Ishikawa (cell line): Measurements from ENCODE around the gene LEPROT.

Source experiments
- CEBPB ChIP-seq: IDR thresholded peaks from 2 replicates; pipeline ENCODE4 v1.6.1; 2012
- CREB1 ChIP-seq: IDR thresholded peaks from 2 replicates; pipeline ENCODE4 v1.6.1; 2012; ENCODE audit warnings: low read depth
- EGR1 ChIP-seq: IDR thresholded peaks from 2 replicates; pipeline ENCODE4 v1.6.1; 2012
- EP300 ChIP-seq: IDR thresholded peaks from 2 replicates; pipeline ENCODE4 v1.6.1; 2012; ENCODE audit warnings: borderline replicate concordance
- FOXM1 ChIP-seq: IDR thresholded peaks from 2 replicates; pipeline ENCODE4 v1.6.1; 2012; ENCODE audit warnings: low read depth, borderline replicate concordance
- NFIC ChIP-seq: IDR thresholded peaks from 2 replicates; pipeline ENCODE4 v1.6.1; 2012
- RAD21 ChIP-seq: IDR thresholded peaks from 2 replicates; pipeline ENCODE4 v1.6.1; 2012; ENCODE audit warnings: low read depth
- TAF1 ChIP-seq: IDR thresholded peaks from 2 replicates; pipeline ENCODE4 v1.6.1; 2012; ENCODE audit warnings: low read depth, mild to moderate bottlenecking
- TCF12 ChIP-seq: IDR thresholded peaks from 2 replicates; pipeline ENCODE4 v1.6.1; 2012; ENCODE audit warnings: low read depth
- TEAD4 ChIP-seq: IDR thresholded peaks from 2 replicates; pipeline ENCODE4 v1.6.1; 2012
- YY1 ChIP-seq: IDR thresholded peaks from 2 replicates; pipeline ENCODE4 v1.6.1; 2012; ENCODE audit warnings: low read depth
- ZBTB7A ChIP-seq: IDR thresholded peaks from 2 replicates; pipeline ENCODE4 v1.6.1; 2012; ENCODE audit warnings: low read depth
- TF ChIP-seq, protein P1 (sequence below): IDR thresholded peaks from 2 replicates; pipeline ENCODE4 v1.6.1; 2012; ENCODE audit warnings: low read depth, mild to moderate bottlenecking
- TF ChIP-seq, protein P2 (sequence below): IDR thresholded peaks from 2 replicates; pipeline ENCODE4 v1.6.1; 2012
- TF ChIP-seq, protein P3 (sequence below): IDR thresholded peaks from 2 replicates; pipeline ENCODE4 v1.6.1; 2012

LEPROT gene

GRCh38 chr1:65416767-65417166 lies 3.7 kb upstream of the LEPROT start:
- no peak for TF ChIP-seq NFIC
- TF ChIP-seq, protein P1, sequence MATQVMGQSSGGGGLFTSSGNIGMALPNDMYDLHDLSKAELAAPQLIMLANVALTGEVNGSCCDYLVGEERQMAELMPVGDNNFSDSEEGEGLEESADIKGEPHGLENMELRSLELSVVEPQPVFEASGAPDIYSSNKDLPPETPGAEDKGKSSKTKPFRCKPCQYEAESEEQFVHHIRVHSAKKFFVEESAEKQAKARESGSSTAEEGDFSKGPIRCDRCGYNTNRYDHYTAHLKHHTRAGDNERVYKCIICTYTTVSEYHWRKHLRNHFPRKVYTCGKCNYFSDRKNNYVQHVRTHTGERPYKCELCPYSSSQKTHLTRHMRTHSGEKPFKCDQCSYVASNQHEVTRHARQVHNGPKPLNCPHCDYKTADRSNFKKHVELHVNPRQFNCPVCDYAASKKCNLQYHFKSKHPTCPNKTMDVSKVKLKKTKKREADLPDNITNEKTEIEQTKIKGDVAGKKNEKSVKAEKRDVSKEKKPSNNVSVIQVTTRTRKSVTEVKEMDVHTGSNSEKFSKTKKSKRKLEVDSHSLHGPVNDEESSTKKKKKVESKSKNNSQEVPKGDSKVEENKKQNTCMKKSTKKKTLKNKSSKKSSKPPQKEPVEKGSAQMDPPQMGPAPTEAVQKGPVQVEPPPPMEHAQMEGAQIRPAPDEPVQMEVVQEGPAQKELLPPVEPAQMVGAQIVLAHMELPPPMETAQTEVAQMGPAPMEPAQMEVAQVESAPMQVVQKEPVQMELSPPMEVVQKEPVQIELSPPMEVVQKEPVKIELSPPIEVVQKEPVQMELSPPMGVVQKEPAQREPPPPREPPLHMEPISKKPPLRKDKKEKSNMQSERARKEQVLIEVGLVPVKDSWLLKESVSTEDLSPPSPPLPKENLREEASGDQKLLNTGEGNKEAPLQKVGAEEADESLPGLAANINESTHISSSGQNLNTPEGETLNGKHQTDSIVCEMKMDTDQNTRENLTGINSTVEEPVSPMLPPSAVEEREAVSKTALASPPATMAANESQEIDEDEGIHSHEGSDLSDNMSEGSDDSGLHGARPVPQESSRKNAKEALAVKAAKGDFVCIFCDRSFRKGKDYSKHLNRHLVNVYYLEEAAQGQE: no peak
- TF ChIP-seq ZBTB7A: no peak
- TF ChIP-seq TAF1: no peak
- TF ChIP-seq EP300: no peak
- TF ChIP-seq, protein P2, sequence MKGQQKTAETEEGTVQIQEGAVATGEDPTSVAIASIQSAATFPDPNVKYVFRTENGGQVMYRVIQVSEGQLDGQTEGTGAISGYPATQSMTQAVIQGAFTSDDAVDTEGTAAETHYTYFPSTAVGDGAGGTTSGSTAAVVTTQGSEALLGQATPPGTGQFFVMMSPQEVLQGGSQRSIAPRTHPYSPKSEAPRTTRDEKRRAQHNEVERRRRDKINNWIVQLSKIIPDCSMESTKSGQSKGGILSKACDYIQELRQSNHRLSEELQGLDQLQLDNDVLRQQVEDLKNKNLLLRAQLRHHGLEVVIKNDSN: no peak
- no peak for TF ChIP-seq CREB1
- TF ChIP-seq EGR1: no peak
- no peak for TF ChIP-seq RAD21
- TF ChIP-seq TEAD4: no peak
- no peak for TF ChIP-seq YY1
- TF ChIP-seq FOXM1: no peak
- TF ChIP-seq CEBPB: no peak
- TF ChIP-seq TCF12: no peak
- TF ChIP-seq, protein P3, sequence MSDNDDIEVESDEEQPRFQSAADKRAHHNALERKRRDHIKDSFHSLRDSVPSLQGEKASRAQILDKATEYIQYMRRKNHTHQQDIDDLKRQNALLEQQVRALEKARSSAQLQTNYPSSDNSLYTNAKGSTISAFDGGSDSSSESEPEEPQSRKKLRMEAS: no peak

GRCh38 chr1:65417729-65418128 lies 2.7 kb upstream of the LEPROT start:
- TF ChIP-seq RAD21 (no peak), TCF12 (no peak), YY1 (no peak), NFIC (no peak), ZBTB7A (no peak), TAF1 (no peak), EGR1 (no peak), EP300 (no peak), CREB1 (no peak), TEAD4 (no peak), CEBPB (no peak), FOXM1 (no peak)
- TF ChIP-seq, protein P2: no peak
- TF ChIP-seq, protein P3: no peak
- TF ChIP-seq, protein P1: no peak

DNA sequence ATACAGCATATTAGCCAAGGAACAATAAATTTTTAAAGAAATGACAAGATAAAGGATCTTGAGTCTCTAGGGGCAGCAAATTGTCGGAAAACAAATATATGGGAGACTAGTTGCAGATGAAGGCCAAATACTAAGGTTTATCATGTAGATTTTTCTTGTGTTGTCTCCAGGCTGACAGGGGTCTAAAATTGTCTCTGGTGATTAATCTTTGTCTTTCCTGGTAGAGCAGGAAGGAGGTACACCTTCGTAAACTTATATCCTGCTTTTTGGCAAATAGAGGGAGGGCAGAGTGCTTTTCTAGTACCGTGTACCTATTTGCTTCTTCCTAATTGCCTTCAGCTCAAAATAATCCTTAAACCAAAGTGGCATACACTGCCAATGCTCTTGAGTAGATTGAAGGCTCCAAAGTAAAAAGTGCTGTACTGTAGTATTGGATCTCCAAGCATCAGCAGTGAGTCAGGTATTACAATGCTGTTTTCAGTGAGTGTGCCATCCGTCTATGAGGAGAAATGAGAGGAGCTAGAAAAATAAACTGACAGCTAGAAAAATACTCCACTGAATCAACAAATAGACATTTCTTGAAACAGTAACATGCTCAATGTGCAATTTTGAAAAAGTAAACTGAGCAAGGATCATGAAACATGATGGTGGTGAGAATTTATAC lies 1.8 kb upstream of the LEPROT start:
- TF ChIP-seq TEAD4 (no peak), YY1 (no peak), FOXM1 (no peak), NFIC (no peak), EGR1 (no peak), CEBPB (no peak), RAD21 (no peak)
- TF ChIP-seq, protein P1: no peak
- TF ChIP-seq, protein P3: no peak

- TF ChIP-seq FOXM1 (no peak), EP300 (no peak)
- TF ChIP-seq, protein P2: peak; percentile 62
- TF ChIP-seq, protein P3: peak; percentile 26; the same call in 1 of the 2 replicates
These were observed 533 bp upstream of the LEPROT start for GRCh38 chr1:65419681-65420589.
